HepG2 (cell line): Measurements from ENCODE around the gene GADL1.

Experiments used
- ETV5 ChIP-seq: IDR thresholded peaks from 2 replicates; pipeline ENCODE4 v1.6.1; 2018; ENCODE audit warnings: missing biosample characterization, missing genetic modification reagents, inconsistent platforms, borderline replicate concordance
- GABPB1 ChIP-seq: IDR thresholded peaks from 2 replicates; pipeline ENCODE4 v1.6.1; 2016; ENCODE audit warnings: mild to moderate bottlenecking, missing genetic modification reagents, moderate library complexity, missing compliant biosample characterization
- ZFP36 ChIP-seq: fragments of 150-350 bp; IDR thresholded peaks from 2 replicates; pipeline ENCODE4 v1.6.1; 2018; ENCODE audit warnings: borderline replicate concordance, low read length, low read depth; ENCODE audit not compliant: partially characterized antibody
- ZNF10 ChIP-seq: sonication (generic); formaldehyde crosslinking; IDR thresholded peaks from 2 replicates; pipeline ENCODE4 v1.4.0; 2020; ENCODE audit warnings: mild to moderate bottlenecking, low read depth, missing genetic modification reagents, borderline replicate concordance
- ZNF660 ChIP-seq: sonication (generic); formaldehyde crosslinking; IDR thresholded peaks from 2 replicates; pipeline ENCODE4 v1.5.1; 2020; ENCODE audit warnings: mild to moderate bottlenecking, low read depth, missing genetic modification reagents, borderline replicate concordance
- TF ChIP-seq, protein P1 (sequence below): sonication (generic); formaldehyde crosslinking; IDR thresholded peaks from 2 replicates; pipeline ENCODE4 v1.4.0; 2020; ENCODE audit warnings: missing genetic modification reagents

- TF ChIP-seq ETV5 (CRISPR knock-in tag) (no peak), ZNF10 (CRISPR knock-in tag) (no peak), GABPB1 (CRISPR knock-in tag) (no peak), ZNF660 (CRISPR knock-in tag) (no peak), ZFP36 (no peak)
- TF ChIP-seq, protein P1, sequence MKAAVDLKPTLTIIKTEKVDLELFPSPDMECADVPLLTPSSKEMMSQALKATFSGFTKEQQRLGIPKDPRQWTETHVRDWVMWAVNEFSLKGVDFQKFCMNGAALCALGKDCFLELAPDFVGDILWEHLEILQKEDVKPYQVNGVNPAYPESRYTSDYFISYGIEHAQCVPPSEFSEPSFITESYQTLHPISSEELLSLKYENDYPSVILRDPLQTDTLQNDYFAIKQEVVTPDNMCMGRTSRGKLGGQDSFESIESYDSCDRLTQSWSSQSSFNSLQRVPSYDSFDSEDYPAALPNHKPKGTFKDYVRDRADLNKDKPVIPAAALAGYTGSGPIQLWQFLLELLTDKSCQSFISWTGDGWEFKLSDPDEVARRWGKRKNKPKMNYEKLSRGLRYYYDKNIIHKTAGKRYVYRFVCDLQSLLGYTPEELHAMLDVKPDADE (CRISPR knock-in tag), result no peak
These were observed 192.2 kb downstream of the GADL1 start for GRCh38 chr3:30702038-30702827.
